NCI-H1417 (cell line): Measurements from ENCODE around the gene ZW10.
A peak's percentile ranks its signal among the peaks of the same experiment; 100 is the strongest.

Experiments
- DNase-seq, 3 experiments: peaks; one replicate each; lab custom pipeline; 2025; lab: John Stamatoyannopoulos, UW

ZW10 gene

GRCh38 chr11:113697756-113698407 lies 75.6 kb downstream of the ZW10 start:
- no peak for DNase-seq

- no peak for DNase-seq
Observed at GRCh38 chr11:113697111-113697510, 76.4 kb downstream of the ZW10 start.

DNA sequence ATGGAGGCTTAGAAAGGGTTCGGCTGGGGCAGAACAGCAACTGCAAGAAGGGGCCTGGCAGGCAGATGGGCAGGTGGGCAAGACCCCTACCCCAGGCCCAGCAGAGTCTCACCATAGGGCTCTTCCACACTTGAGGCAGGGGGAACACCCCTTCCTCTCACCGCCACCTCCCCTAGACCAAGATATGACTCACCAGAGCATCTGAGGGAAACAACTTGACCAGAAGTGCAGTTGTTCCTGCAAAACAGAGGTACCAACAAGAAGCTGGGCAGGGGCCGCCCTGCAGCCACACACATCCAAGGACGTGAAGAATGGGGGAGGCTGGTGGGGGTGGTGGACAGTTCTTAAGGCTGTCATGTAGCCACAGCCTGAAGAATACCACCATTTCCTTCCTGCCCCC lies 78.3 kb downstream of the ZW10 start:
- no peak for DNase-seq

DNA sequence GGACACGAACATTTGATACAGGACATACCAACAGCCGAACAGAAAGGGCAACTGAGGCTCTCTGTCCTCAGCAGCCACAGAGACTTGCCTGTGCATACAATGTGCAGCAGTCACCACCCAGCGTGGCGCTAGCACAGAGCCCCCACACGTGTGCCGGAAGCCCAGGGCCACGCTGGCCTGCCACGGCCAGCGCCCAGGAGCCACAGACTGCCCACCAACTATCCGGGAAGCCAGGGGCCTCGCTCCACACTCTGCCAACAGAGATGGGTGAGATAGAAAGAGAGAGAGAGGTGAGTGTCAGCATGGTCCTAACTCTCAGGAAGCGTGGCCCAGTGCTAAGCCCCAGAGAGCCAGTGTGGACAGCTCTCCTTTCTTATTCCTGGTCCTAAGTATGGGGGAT lies 79.1 kb downstream of the ZW10 start:
- DNase-seq: no peak

- DNase-seq: no peak
Observed at GRCh38 chr11:113693030-113693429, 80.5 kb downstream of the ZW10 start.

GRCh38 chr11:113690619-113691569 lies 82.6 kb downstream of the ZW10 start:
- DNase-seq: peak in 1 of 3 experiments; percentile 26

DNA sequence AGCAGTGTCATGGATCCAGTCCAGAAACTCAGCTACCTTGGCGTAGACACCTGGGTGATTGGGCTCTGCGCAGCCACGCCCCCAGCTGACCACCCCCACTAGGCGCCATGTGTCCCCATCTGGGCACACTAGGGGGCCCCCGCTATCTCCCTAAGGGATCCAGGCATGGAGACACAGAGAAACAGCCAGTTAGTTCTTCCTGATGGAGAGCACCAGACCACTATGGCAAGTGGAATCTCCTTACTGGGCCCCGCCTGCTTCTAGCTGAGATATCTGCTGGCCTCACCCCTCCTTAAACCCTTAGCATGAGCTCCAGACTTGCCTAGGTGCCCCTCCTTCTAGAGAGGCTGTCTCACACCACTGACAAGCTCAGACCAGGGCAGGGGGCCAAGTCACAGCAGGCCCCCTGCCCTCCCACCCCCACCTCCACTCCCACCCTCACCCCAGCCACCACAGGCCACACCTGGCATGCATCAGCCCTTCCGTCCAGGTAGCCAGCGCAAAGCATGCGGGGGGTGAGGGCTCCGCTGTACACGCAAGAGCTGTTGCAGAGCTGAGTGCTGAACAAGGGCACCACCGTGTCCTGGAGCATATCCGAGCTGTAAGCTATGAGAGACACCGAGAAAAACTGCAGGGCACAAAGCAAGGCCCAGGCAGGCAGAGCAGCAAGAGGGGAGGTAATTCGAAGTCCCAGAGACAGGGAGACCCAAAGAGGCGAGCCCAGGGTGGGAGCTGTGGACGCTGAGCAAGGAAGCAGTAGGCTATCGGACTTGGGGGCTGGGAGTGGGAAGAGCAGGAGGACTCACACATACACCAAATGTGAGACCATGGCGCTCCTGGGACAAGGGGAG lies 83.5 kb downstream of the ZW10 start:
- DNase-seq: no peak

- DNase-seq: no peak
Observed at GRCh38 chr11:113685654-113686359, 87.7 kb downstream of the ZW10 start.

- no peak for DNase-seq
Observed at GRCh38 chr11:113684496-113684895, 89.0 kb downstream of the ZW10 start.

- DNase-seq: no peak
Observed at GRCh38 chr11:113683481-113684046, 89.9 kb downstream of the ZW10 start.
